K562 (cell line): ENCODE data around the gene KLHL8. TPM values are rescaled to one million over a fixed set of nuclear protein-coding genes. Genes with fewer than 3 reads are reported as not detected.
A peak's percentile ranks its signal among the peaks of the same experiment; 100 is the strongest.
"Not testable (repeated sequence)": the region's sequence is repeated elsewhere in the genome, so short reads cannot be mapped to it uniquely, and the experiment has no call there.

Experiments used
- ATAC-seq: fragments of 200-7000 bp; cut with Tn5 transposase; 3 replicates; pipeline ENCODE4 v1.9.1; 2020; ENCODE audit warnings: moderate library complexity
- BruUV-seq: library from RNA; stranded (reverse); fragments of 400-500 nt; replicated peaks from 2 replicates; lab custom pipeline; 2021; lab: Mats Ljungman, UMichigan
- CTCF ChIA-PET: fragments of 300-600 bp; formaldehyde crosslinking; extraction: SDS; loops from one replicate; lab custom pipeline; 2021; ENCODE audit warnings: low intra/inter-chr PET ratio; lab: Yijun Ruan, JAX
- POLR2A ChIA-PET: fragments of 300-600, 350-650 bp; sonication (Branson Sonifier 250); formaldehyde crosslinking; extraction: SDS; loops from one replicate; lab custom pipeline; 2021; ENCODE audit warnings: antibody characterized with exemption, inconsistent platforms; lab: Yijun Ruan, JAX
- DNase-seq, 4 experiments: peaks; one replicate each; pipeline versions ENCODE4 v3.0.0 to v3.0.0-alpha.2; 2011 to 2018; ENCODE audit warnings: low spot score in 3 of 4, mixed read lengths in 3 of 4; ENCODE audit errors: extremely low read depth in 1 of 4
- FAIRE-seq: peaks from 2 replicates; lab custom pipeline; 2011; peaks lifted over from hg19 to GRCh38; lab: Jason Lieb, UNC
- H2AFZ ChIP-seq: 2 replicates; pipeline ENCODE4 v1.6.0; 2011; ENCODE audit warnings: low read depth, low read length, control low read depth, inconsistent platforms
- H3K27ac ChIP-seq: fragments of 200-600 bp; 3 replicates; pipeline ENCODE4 v1.8.0; 2011; ENCODE audit warnings: low read depth, mild to moderate bottlenecking, control low read depth, inconsistent platforms, low read length, moderate library complexity, mixed read lengths; ENCODE audit errors: extremely low read depth
- H3K27me3 ChIP-seq, 2 experiments: fragments of 300-600 bp in 1 of 2; 2 replicates in 1 of 2; 3 replicates in 1 of 2; pipeline versions ENCODE4 v1.6.0 to v1.8.0; 2011; ENCODE audit warnings: inconsistent platforms in 2 of 2, low read length in 2 of 2, mild to moderate bottlenecking in 1 of 2, mixed read lengths in 1 of 2, moderate library complexity in 1 of 2; ENCODE audit not compliant: control insufficient read depth in 2 of 2, insufficient read depth in 2 of 2
- H3K36me3 ChIP-seq: fragments of 300-600 bp; 3 replicates; pipeline ENCODE4 v1.8.0; 2011; ENCODE audit warnings: mild to moderate bottlenecking, low read length, inconsistent platforms; ENCODE audit not compliant: control insufficient read depth, insufficient read depth
- H3K4me1 ChIP-seq, 2 experiments: fragments of 200-600 bp in 1 of 2; replicated peaks in 1 of 2; 2 replicates in 1 of 2; 3 replicates in 1 of 2; pipeline versions ENCODE4 v1.5.1 to v1.8.0; 2011; ENCODE audit warnings: inconsistent platforms in 2 of 2, low read length in 2 of 2, mild to moderate bottlenecking in 1 of 2, mixed read lengths in 1 of 2, moderate library complexity in 1 of 2; ENCODE audit not compliant: control insufficient read depth in 2 of 2, insufficient read depth in 2 of 2
- H3K4me2 ChIP-seq: 2 replicates; pipeline ENCODE4 v1.6.1; 2011; ENCODE audit warnings: low read length, control low read depth, inconsistent platforms, mixed read lengths; ENCODE audit not compliant: insufficient read depth
- H3K4me3 ChIP-seq: fragments of 200-600 bp; sonication (generic), shearing (Covaris generic); 2 replicates; pipeline ENCODE4 v1.5.1; 2016; ENCODE audit warnings: control low read depth, inconsistent platforms
- H3K79me2 ChIP-seq: fragments of 200-600 bp; 3 replicates; pipeline ENCODE4 v1.8.0; 2011; ENCODE audit warnings: low read length, inconsistent platforms; ENCODE audit not compliant: control insufficient read depth, insufficient read depth
- H3K9ac ChIP-seq, 2 experiments: 2 replicates each; pipeline versions ENCODE4 v1.6.0 to v1.6.1; 2011; ENCODE audit warnings: low read depth in 2 of 2, low read length in 2 of 2, control low read depth in 1 of 2, inconsistent platforms in 1 of 2, mild to moderate bottlenecking in 1 of 2, mixed read lengths in 1 of 2; ENCODE audit not compliant: insufficient read depth in 1 of 2
- H3K9me1 ChIP-seq: one replicate; pipeline ENCODE4 v1.6.0; 2011; ENCODE audit warnings: inconsistent platforms, mild to moderate bottlenecking, low read length, moderate library complexity; ENCODE audit not compliant: control insufficient read depth, insufficient read depth
- H3K9me3 ChIP-seq: replicated peaks from 2 replicates; pipeline ENCODE4 v1.5.1; 2011; ENCODE audit warnings: low read depth, low read length, inconsistent platforms; ENCODE audit not compliant: control insufficient read depth, insufficient read depth
- H4K20me1 ChIP-seq: replicated peaks from 2 replicates; pipeline ENCODE4 v1.6.1; 2011; ENCODE audit warnings: low read length, inconsistent platforms, mixed read lengths; ENCODE audit not compliant: control insufficient read depth, insufficient read depth
- CEBPB ChIP-seq: fragments of 450-650 bp; IDR thresholded peaks from 2 replicates; pipeline ENCODE4 v1.6.1; 2016; ENCODE audit warnings: missing genetic modification characterization, missing compliant biosample characterization
- CEBPG ChIP-seq, 3 experiments: fragments of 200-800 bp in 1 of 3; sonication (Bioruptor generic) in 1 of 3; sonication (generic) in 1 of 3; formaldehyde crosslinking in 1 of 3; IDR thresholded peaks in 2 of 3; conservative IDR thresholded peaks in 1 of 3; 2 replicates each; pipeline versions ENCODE4 v1.6.1 to v1.8.0; 2016 to 2022; ENCODE audit warnings: missing compliant biosample characterization in 2 of 3, missing genetic modification characterization in 2 of 3, mild to moderate bottlenecking in 1 of 3, missing genetic modification reagents in 1 of 3
- ZNF384 ChIP-seq: IDR thresholded peaks from 2 replicates; pipeline ENCODE4 v1.6.1; 2012; ENCODE audit warnings: low read depth, low read length, improper control_type of control experiment
- WGBS: fragments of 100-300 bp; shearing (Covaris generic); methylation state at CpG from one replicate; pipeline ENCODE4 v1.1.6; 2016; ENCODE audit warnings: low coverage, mixed read lengths; ENCODE audit not compliant: insufficient coverage; ENCODE audit errors: missing lambda C conversion rate; 5-methylcytosine and 5-hydroxymethylcytosine counted together
- in situ Hi-C: fragments of 300-500 bp; cut with MboI; formaldehyde crosslinking; loops from 4 replicates; pipeline ENCODE4 v1.15.0; 2018; ENCODE audit warnings: inconsistent platforms, mixed read lengths
- intact Hi-C: fragments of 100-400 bp; cut with micrococcal nuclease; formaldehyde crosslinking; loops from 2 replicates; pipeline ENCODE4 v1.14.2; 2022
- polyA plus RNA-seq, 8 experiments: library from polyadenylated mRNA; depleted of rRNA in 4 of 8; stranded (reverse) in 5 of 8; unstranded in 3 of 8; fragments of >200 nt; fragmentation: Nextera tagmentation in 2 of 8; fragmentation: Illumina TruSeq in 1 of 8; extraction: Ambion mirVana in 2 of 8; extraction: Trizol in 1 of 8; gene quantifications; 2 replicates each; pipeline versions ENCODE4 v1.2.1 to v1.2.3, GENCODE V29; 2011 to 2014; ENCODE audit warnings: inconsistent platforms in 1 of 8, missing spikeins in 1 of 8
- total RNA-seq, 7 experiments: library from RNA; depleted of rRNA in 6 of 7; stranded (reverse); fragments of >200 nt in 6 of 7; fragmentation: Illumina TruSeq in 2 of 7; extraction: Trizol in 2 of 7; gene quantifications; 2 replicates each; pipeline versions ENCODE4 v1.2.1 to v1.2.3, GENCODE V29; 2011 to 2021; ENCODE audit warnings: low replicate concordance in 1 of 7
- TF ChIP-seq, protein P1 (sequence below), 2 experiments: fragments of 450-650 bp in 1 of 2; sonication (generic) in 1 of 2; formaldehyde crosslinking in 1 of 2; IDR thresholded peaks in 1 of 2; conservative IDR thresholded peaks in 1 of 2; 2 replicates each; pipeline versions ENCODE4 v1.6.1 to v1.8.1; 2016 to 2023; ENCODE audit warnings: mild to moderate bottlenecking in 2 of 2, moderate library complexity in 2 of 2, inconsistent platforms in 1 of 2, missing genetic modification reagents in 1 of 2

KLHL8 gene
- total and polyA plus RNA-seq, 9 of the 15 experiments (the other 6 are each of a cell fraction or from before 2014, with no cell fraction given) = 8.7 to 25.3 (median 15.7) TPM

- H3K27ac ChIP-seq, H3K9me1 ChIP-seq, CTCF ChIA-PET: not testable (repeated sequence)
- TF ChIP-seq, protein P1, sequence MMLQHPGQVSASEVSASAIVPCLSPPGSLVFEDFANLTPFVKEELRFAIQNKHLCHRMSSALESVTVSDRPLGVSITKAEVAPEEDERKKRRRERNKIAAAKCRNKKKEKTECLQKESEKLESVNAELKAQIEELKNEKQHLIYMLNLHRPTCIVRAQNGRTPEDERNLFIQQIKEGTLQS (IDR thresholded peaks at IDR 0.05) = peak; percentile 80
- TF ChIP-seq, protein P1 (CRISPR knock-in tag; conservative IDR thresholded peaks at IDR 0.05) = not testable (repeated sequence)
- TF ChIP-seq ZNF384 (0 out of 2 replicates have a peak, but pooled peaks have one; percentile 8), CEBPG (CRISPR knock-in tag; IDR thresholded peaks at IDR 0.05) (peak; percentile 50; the same call in 1 of the 2 replicates), CEBPG (tag; conservative IDR thresholded peaks at IDR 0.05 in 1 of 2, IDR thresholded peaks at IDR 0.05 in 1 of 2) (0 out of 4 replicates have a peak, but pooled peaks of 1 of the 2 experiments have one; percentile 31), CEBPB (tag) (peak; percentile 51; the same call in 1 of the 2 replicates)
- TF ChIP-seq, all 486 proteins: peak for 4; not testable (repeated sequence) for 482
- H3K27me3 ChIP-seq, H4K20me1 ChIP-seq, H3K9ac ChIP-seq, H2AFZ ChIP-seq, in situ Hi-C loops, H3K4me3 ChIP-seq, H3K9me3 ChIP-seq, ATAC-seq, H3K36me3 ChIP-seq, DNase-seq, BruUV-seq, intact Hi-C loops, FAIRE-seq: not testable (repeated sequence)
- H3K79me2 ChIP-seq = peaks cover 77% of the 10 kb centered on the region
- peaks cover 14 to 16% of the 10 kb centered on the region in 2 experiments; a peak in 4 of 5 replicates for H3K4me1 ChIP-seq
- POLR2A ChIA-PET = interaction anchor here (0.5 to 0.8 kb wide), 3 partner anchors 278 to 445 kb away, joined by 3 read pairs; no protein-coding TSS in a partner anchor
- WGBS = 53% methylated on average over 5 of the region's 6 CpGs
- peak overlapping the region; percentile 10; the same call in 1 of the 2 replicates for H3K4me2 ChIP-seq
Measured at GRCh38 chr4:87217235-87217763, 3.1 kb downstream of the KLHL8 start.
